Measurements from ENCODE around the gene CC2D2B. TPM values are rescaled to one million over a fixed set of nuclear protein-coding genes. Genes with fewer than 3 reads are reported as not detected.

CC2D2B gene
- total and polyA plus RNA-seq, 4 donors = 0.29 to 5.0 (median 0.72) TPM

DNA sequence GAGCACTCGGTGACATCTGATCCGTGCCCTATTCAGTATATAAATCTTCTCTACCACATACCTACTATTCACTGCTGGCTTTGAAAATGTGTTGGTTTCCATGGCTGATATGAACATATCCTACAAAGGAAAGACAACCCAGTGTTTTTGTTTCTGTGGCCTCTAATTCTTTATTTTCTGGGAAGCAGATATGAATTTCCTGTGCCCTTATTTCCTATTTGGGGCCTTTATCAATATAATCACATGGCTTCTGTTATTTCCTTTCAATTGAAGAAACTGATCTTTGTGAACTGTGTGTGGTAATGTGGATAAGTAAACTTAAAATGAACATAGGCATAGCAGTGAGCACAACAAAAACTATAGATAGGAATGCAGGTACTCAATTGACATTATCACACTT lies 146.2 kb downstream of the CC2D2B start:
- Histone ChIP-seq H3K4me3 (no peak overlapping the region), H3K27ac (ENCODE audit: low read depth in 1 of 2, low read length in 1 of 2) (no peak overlapping the region), H3K36me3 (ENCODE audit: control insufficient read depth in 4 of 4, insufficient read depth in 4 of 4, low read length in 4 of 4) (peaks cover 11 to 31% (median 18%) of the 10 kb centered on the region in 4 donors), H3K9me3 (ENCODE audit: control insufficient read depth in 4 of 4, insufficient read depth in 3 of 4, low read length in 3 of 4) (peaks cover 0 to 1% (median 0%) of the 10 kb centered on the region in 4 donors), H3K9ac (ENCODE audit: insufficient read depth in 1 of 2, low read length in 2 of 2) (no peak overlapping the region), H3K4me1 (ENCODE audit: control insufficient read depth in 5 of 5, insufficient read depth in 5 of 5, low read length in 5 of 5) (no peaks in the 10 kb centered on the region), H3K27me3 (ENCODE audit: control insufficient read depth in 3 of 3, insufficient read depth in 3 of 3, low read length in 2 of 3) (no peaks in the 10 kb centered on the region)
- no peak for ATAC-seq (ENCODE audit: insufficient read depth, low FRiP score)
- WGBS, 2 donors = 61 to 85% methylated on average over 2 of the region's 2 CpGs
- no peak for DNase-seq
- TF ChIP-seq, protein P1, sequence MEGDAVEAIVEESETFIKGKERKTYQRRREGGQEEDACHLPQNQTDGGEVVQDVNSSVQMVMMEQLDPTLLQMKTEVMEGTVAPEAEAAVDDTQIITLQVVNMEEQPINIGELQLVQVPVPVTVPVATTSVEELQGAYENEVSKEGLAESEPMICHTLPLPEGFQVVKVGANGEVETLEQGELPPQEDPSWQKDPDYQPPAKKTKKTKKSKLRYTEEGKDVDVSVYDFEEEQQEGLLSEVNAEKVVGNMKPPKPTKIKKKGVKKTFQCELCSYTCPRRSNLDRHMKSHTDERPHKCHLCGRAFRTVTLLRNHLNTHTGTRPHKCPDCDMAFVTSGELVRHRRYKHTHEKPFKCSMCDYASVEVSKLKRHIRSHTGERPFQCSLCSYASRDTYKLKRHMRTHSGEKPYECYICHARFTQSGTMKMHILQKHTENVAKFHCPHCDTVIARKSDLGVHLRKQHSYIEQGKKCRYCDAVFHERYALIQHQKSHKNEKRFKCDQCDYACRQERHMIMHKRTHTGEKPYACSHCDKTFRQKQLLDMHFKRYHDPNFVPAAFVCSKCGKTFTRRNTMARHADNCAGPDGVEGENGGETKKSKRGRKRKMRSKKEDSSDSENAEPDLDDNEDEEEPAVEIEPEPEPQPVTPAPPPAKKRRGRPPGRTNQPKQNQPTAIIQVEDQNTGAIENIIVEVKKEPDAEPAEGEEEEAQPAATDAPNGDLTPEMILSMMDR (IDR thresholded peaks at IDR 0.05; ENCODE audit: control extremely low read depth, extremely low read depth) = no peak

GRCh38 chr10:96056787-96057186 lies 149.0 kb downstream of the CC2D2B start:
- no peak overlapping the region for H3K27ac ChIP-seq (ENCODE audit: low read depth in 1 of 2, low read length in 1 of 2)
- DNase-seq (no peak), ATAC-seq (ENCODE audit: insufficient read depth, low FRiP score) (no peak)
- no peak overlapping the region for H3K4me3 ChIP-seq
- TF ChIP-seq, protein P1 (IDR thresholded peaks at IDR 0.05; ENCODE audit: control extremely low read depth, extremely low read depth) = no peak
- H3K36me3 ChIP-seq (ENCODE audit: control insufficient read depth in 4 of 4, insufficient read depth in 4 of 4, low read length in 4 of 4) = peaks cover 14 to 29% (median 17%) of the 10 kb centered on the region in 4 donors
- 96 to 98% methylated on average over 7 of the region's 7 CpGs for WGBS, 2 donors
- no peaks in the 10 kb centered on the region for H3K27me3 ChIP-seq (ENCODE audit: control insufficient read depth in 3 of 3, insufficient read depth in 3 of 3, low read length in 2 of 3)
- H3K9me3 ChIP-seq (ENCODE audit: control insufficient read depth in 4 of 4, insufficient read depth in 3 of 4, low read length in 3 of 4) = peaks cover 0 to 1% (median 0%) of the 10 kb centered on the region in 4 donors
- no peak overlapping the region for H3K9ac ChIP-seq (ENCODE audit: insufficient read depth in 1 of 2, low read length in 2 of 2)
- H3K4me1 ChIP-seq (ENCODE audit: control insufficient read depth in 5 of 5, insufficient read depth in 5 of 5, low read length in 5 of 5) = no peaks in the 10 kb centered on the region

DNA sequence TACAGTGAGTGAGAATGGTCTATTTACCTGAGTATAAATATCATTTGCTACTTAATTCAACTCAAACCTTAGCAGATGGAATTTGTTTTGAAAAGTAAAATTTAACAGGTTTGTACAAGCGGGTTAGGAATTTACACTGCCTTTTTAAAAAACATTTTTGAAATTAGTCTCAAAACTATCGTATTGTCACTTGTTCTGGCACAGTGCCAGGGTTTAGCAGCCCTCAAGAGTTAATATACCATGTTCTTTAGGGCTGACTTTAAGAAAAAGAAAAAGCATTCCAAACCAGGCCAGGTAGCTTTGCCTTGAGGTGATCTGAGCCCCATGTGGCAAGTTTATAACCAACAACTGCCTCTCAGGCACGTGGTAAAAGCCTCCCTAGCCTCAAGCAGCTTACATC lies 153.5 kb downstream of the CC2D2B start:
- peaks cover 0 to 1% (median 0%) of the 10 kb centered on the region in 4 donors for H3K9me3 ChIP-seq (ENCODE audit: control insufficient read depth in 4 of 4, insufficient read depth in 3 of 4, low read length in 3 of 4)
- ATAC-seq (ENCODE audit: insufficient read depth, low FRiP score) = no peak
- TF ChIP-seq, protein P1 (IDR thresholded peaks at IDR 0.05; ENCODE audit: control extremely low read depth, extremely low read depth) = no peak
- H3K27me3 ChIP-seq (ENCODE audit: control insufficient read depth in 3 of 3, insufficient read depth in 3 of 3, low read length in 2 of 3) = no peaks in the 10 kb centered on the region
- no peaks in the 10 kb centered on the region for H3K4me1 ChIP-seq (ENCODE audit: control insufficient read depth in 5 of 5, insufficient read depth in 5 of 5, low read length in 5 of 5)
- 95 to 97% methylated on average over 3 of the region's 3 CpGs for WGBS, 2 donors
- H3K9ac ChIP-seq (ENCODE audit: insufficient read depth in 1 of 2, low read length in 2 of 2) = no peak overlapping the region
- H3K36me3 ChIP-seq (ENCODE audit: control insufficient read depth in 4 of 4, insufficient read depth in 4 of 4, low read length in 4 of 4) = peaks cover 11 to 29% (median 17%) of the 10 kb centered on the region in 4 donors
- H3K4me3 ChIP-seq = no peak overlapping the region
- DNase-seq = no peak
- no peak overlapping the region for H3K27ac ChIP-seq (ENCODE audit: low read depth in 1 of 2, low read length in 1 of 2)

DNA sequence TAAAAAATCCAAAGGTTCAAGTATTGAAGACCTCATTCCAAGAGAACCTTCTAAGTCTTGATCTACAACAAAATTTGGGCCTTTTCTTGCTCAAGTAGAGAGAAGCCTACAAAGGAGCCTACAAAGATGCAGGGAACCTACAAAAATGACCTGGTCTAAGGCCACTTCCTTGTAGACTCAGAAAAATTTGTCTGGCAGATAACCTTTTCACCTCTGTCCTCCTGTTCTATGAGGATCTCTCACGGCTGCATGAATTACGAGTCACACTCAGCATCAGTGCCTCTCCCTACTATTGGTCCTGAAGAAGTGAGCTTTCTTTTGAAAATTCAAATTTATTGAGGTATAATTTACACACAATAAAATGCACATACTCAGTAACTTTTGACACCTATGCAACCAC lies 164.9 kb downstream of the CC2D2B start:
- Histone ChIP-seq H3K4me1 (ENCODE audit: control insufficient read depth in 5 of 5, insufficient read depth in 5 of 5, low read length in 5 of 5) (peaks cover 0 to 4% (median 0%) of the 10 kb centered on the region in 5 donors), H3K27me3 (ENCODE audit: control insufficient read depth in 3 of 3, insufficient read depth in 3 of 3, low read length in 2 of 3) (no peaks in the 10 kb centered on the region), H3K4me3 (no peak overlapping the region), H3K36me3 (ENCODE audit: control insufficient read depth in 4 of 4, insufficient read depth in 4 of 4, low read length in 4 of 4) (no peaks in the 10 kb centered on the region), H3K27ac (ENCODE audit: low read depth in 1 of 2, low read length in 1 of 2) (no peak overlapping the region), H3K9me3 (ENCODE audit: control insufficient read depth in 4 of 4, insufficient read depth in 3 of 4, low read length in 3 of 4) (no peaks in the 10 kb centered on the region), H3K9ac (ENCODE audit: insufficient read depth in 1 of 2, low read length in 2 of 2) (no peak overlapping the region)
- ATAC-seq (ENCODE audit: insufficient read depth, low FRiP score) (no peak), DNase-seq (no peak)
- WGBS, 2 donors = 82 to 88% methylated on average over 2 of the region's 2 CpGs
- TF ChIP-seq, protein P1 (IDR thresholded peaks at IDR 0.05; ENCODE audit: control extremely low read depth, extremely low read depth) = no peak
